HFF-Myc (cell line): Measurements from ENCODE around the gene MRPS16.

ENCODE experiments used
- DNase-seq: peaks from one replicate; pipeline ENCODE4 v3.0.0-alpha.2; 2011; ENCODE audit warnings: low read depth; ENCODE audit errors: extremely low read depth
- H3K4me3 ChIP-seq: replicated peaks from 2 replicates; pipeline ENCODE4 v1.5.1; 2011; ENCODE audit warnings: low read depth, mild to moderate bottlenecking, control low read depth, low read length
- TF ChIP-seq, protein P1 (sequence below): IDR thresholded peaks from 2 replicates; pipeline ENCODE4 v1.5.1; 2012; ENCODE audit warnings: mild to moderate bottlenecking, low read depth, low read length, control low read depth; ENCODE audit errors: missing control alignments

Gene MRPS16

DNA sequence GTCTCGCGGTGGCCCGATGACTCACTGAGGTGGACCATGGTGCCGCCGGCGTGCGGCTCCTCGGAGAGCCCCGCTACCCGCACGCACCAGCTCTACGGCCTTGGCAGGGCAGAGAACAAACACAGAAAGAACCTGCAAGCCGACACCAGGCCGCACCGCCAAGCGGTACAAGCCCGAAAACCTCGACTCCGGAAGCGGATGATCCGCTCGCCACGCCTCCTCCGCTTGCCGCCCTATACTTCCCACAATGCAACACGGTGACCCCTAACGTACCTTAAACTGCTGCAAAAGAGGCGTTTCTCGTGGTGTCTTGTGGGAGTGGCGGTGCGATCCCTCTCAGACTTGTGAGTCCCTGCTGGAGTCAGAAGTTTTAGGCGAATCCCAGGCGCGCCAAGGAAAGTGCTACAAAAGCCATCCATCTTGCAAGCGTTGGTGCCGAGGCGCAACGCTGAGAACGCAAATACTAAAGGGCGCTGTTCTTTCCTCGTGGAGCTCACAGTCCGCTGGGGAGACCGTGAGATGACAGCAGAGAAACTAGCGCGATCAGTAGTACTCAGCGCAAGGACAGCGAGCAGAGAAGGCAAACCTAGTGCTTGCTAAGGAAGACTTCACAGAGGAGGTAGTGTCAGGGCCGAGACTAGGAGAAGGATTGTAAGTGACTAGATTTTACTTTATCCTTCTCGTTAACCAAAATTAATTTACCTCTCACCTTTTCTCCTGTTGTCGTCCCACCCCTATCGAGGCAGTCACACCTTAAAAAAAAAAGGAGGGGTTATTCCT is at the start of gene MRPS16:
Gene MRPS16, minus strand, starts transcription at position 200 of the 780 bp plus-strand sequence. Its CDS starts 162 bp downstream, at position 38.
- TF ChIP-seq, protein P1, sequence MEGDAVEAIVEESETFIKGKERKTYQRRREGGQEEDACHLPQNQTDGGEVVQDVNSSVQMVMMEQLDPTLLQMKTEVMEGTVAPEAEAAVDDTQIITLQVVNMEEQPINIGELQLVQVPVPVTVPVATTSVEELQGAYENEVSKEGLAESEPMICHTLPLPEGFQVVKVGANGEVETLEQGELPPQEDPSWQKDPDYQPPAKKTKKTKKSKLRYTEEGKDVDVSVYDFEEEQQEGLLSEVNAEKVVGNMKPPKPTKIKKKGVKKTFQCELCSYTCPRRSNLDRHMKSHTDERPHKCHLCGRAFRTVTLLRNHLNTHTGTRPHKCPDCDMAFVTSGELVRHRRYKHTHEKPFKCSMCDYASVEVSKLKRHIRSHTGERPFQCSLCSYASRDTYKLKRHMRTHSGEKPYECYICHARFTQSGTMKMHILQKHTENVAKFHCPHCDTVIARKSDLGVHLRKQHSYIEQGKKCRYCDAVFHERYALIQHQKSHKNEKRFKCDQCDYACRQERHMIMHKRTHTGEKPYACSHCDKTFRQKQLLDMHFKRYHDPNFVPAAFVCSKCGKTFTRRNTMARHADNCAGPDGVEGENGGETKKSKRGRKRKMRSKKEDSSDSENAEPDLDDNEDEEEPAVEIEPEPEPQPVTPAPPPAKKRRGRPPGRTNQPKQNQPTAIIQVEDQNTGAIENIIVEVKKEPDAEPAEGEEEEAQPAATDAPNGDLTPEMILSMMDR: no peak
- peak within 1 kb of the TSS; percentile 99 for H3K4me3 ChIP-seq
- peak; percentile 93 for DNase-seq

DNA sequence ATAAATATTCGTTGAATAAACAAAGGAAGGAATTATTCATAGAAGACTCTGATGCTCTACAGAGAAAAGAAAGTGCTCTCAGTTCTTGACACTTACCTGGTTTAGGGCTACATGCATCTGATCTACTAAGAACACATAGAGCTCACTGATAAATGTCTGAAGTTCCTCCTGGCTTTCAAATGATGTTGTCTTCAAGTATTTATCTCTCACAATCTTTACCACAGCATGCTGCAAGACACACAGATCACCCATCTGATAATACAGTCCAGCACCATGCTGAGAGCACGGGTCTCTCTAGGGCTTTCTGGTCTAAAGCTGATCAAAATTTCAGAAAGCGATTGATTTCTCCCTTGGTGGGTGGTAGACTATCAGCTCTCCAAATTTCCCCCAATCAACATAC is 44.5 kb upstream of the MRPS16 start:
- TF ChIP-seq, protein P1: no peak
- DNase-seq: no peak
- no peak overlapping the region for H3K4me3 ChIP-seq

DNA sequence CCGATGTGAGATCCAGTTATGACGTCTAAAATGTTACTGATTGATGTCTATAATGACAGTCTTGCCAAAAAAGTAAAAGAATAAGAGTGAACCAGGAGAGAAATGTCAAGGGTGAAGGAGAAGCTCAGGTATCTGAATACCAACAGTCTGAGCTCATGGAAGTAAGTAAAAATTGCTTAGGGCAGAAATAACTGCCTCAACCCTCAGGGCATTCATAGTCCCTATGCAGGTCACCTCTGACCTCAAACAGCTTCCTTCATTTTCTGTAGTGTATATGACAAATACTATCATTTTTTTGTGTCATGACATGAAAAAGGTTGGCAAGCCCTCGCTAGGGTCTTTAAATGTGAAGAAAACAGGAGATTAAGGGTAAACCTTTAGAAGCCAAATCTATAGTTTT is 41.0 kb upstream of the MRPS16 start:
- no peak overlapping the region for H3K4me3 ChIP-seq
- TF ChIP-seq, protein P1: no peak
- no peak for DNase-seq

DNA sequence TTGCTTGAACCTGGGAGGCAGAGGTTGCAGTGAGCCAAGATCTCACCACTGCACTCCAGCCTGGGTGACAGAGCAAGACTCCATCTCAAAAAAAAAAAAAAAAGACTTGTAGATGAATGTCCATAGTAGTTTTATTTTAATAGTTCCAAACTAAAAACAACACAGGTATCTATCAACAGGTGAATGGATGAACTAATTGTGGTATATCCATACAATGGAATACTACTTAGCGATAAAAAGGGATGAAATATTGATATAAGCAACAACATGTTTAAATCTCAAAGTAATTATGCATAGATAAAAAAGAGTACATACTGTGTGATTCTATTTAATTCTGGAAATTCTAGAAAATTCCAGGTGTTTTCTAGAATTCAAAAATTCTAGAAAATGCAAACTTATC is 37.5 kb upstream of the MRPS16 start:
- DNase-seq: no peak
- TF ChIP-seq, protein P1: no peak

DNA sequence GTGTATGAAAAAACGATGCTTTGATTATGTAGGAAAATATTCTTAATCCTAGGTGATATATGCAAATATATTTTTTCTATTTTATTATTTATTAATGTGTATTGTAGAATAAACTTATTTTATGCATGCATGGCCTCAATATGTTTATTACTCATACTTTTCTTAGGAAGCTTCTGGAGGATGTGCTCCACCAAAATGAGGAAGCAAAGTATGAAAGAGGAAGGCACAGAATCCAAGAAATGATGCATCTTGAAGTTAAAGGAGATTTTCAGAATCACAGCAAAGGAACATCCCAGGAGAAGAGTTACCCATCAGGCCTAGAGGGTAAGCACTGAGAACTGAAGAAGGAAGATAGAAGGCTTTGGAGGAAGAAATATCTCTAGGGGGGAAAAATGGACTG is 35.0 kb upstream of the MRPS16 start:
- H3K4me3 ChIP-seq: no peak overlapping the region
- TF ChIP-seq, protein P1: no peak
- DNase-seq: no peak

More for the DNA sequence above, 37.5 kb upstream of the MRPS16 start:
- no peak overlapping the region for H3K4me3 ChIP-seq

DNA sequence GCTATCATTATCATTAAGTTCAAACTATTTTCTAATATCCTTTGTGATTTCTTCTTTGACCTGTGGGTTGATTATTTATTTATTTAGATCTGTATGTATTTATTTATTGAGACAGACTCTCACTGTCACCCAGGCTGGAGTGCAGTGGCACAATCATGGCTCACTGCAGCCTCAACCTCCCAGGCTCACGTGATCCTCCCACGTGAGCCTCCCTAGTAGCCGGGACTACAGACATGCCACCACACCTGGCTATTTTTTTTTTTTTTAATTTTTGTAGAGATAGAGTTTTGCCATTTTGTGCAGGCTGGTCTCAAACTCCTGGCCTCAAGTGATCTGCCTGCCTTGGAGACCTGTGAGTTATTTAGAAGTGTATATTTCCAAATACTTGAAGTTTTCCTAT is 28.7 kb upstream of the MRPS16 start:
- TF ChIP-seq, protein P1: no peak
- H3K4me3 ChIP-seq: no peak overlapping the region

More for the DNA sequence above, 28.7 kb upstream of the MRPS16 start:
- DNase-seq: no peak
